ENCODE data around the gene CEP83.

- TF ChIP-seq, protein P1, sequence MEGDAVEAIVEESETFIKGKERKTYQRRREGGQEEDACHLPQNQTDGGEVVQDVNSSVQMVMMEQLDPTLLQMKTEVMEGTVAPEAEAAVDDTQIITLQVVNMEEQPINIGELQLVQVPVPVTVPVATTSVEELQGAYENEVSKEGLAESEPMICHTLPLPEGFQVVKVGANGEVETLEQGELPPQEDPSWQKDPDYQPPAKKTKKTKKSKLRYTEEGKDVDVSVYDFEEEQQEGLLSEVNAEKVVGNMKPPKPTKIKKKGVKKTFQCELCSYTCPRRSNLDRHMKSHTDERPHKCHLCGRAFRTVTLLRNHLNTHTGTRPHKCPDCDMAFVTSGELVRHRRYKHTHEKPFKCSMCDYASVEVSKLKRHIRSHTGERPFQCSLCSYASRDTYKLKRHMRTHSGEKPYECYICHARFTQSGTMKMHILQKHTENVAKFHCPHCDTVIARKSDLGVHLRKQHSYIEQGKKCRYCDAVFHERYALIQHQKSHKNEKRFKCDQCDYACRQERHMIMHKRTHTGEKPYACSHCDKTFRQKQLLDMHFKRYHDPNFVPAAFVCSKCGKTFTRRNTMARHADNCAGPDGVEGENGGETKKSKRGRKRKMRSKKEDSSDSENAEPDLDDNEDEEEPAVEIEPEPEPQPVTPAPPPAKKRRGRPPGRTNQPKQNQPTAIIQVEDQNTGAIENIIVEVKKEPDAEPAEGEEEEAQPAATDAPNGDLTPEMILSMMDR (IDR thresholded peaks at IDR 0.05), result no peak
- TF ChIP-seq POLR2AphosphoS5 (IDR thresholded peaks at IDR 0.05), result no peak
Measured at GRCh38 chr12:94500831-94501567, 41.3 kb upstream of the CEP83 start.

All from stomach (tissue), 4 donors.